HEK293 (cell line): ENCODE data around the gene CRACDL.

Experiments used
- GLI4 ChIP-seq: fragments of 450-650 bp; formaldehyde crosslinking; IDR thresholded peaks from 2 replicates; pipeline ENCODE4 v1.5.1; 2016; ENCODE audit warnings: missing biosample characterization, missing genetic modification characterization
- HIC1 ChIP-seq: fragments of 450-650 bp; formaldehyde crosslinking; IDR thresholded peaks from 2 replicates; pipeline ENCODE4 v1.5.1; 2016; ENCODE audit warnings: missing biosample characterization, missing genetic modification characterization
- KLF16 ChIP-seq: fragments of 450-650 bp; formaldehyde crosslinking; IDR thresholded peaks from 2 replicates; pipeline ENCODE4 v1.5.1; 2017; ENCODE audit warnings: missing biosample characterization, missing genetic modification characterization
- PATZ1 ChIP-seq: fragments of 450-650 bp; formaldehyde crosslinking; IDR thresholded peaks from 2 replicates; pipeline ENCODE4 v1.5.1; 2016; ENCODE audit warnings: missing biosample characterization, missing genetic modification characterization
- YY2 ChIP-seq: fragments of 450-650 bp; formaldehyde crosslinking; IDR thresholded peaks from 2 replicates; pipeline ENCODE4 v1.5.1; 2016; ENCODE audit warnings: missing biosample characterization, missing genetic modification characterization
- ZBTB48 ChIP-seq: fragments of 450-650 bp; formaldehyde crosslinking; IDR thresholded peaks from 2 replicates; pipeline ENCODE4 v1.5.1; 2016; ENCODE audit warnings: missing biosample characterization, missing genetic modification characterization
- ZFHX2 ChIP-seq: fragments of 450-650 bp; formaldehyde crosslinking; conservative IDR thresholded peaks from 2 replicates; pipeline ENCODE4 v1.5.1; 2016; ENCODE audit warnings: missing biosample characterization, missing genetic modification characterization
- ZNF121 ChIP-seq: fragments of 450-650 bp; formaldehyde crosslinking; IDR thresholded peaks from 2 replicates; pipeline ENCODE4 v1.5.1; 2016; ENCODE audit warnings: missing biosample characterization, missing genetic modification characterization
- ZNF155 ChIP-seq: fragments of 450-650 bp; formaldehyde crosslinking; IDR thresholded peaks from 2 replicates; pipeline ENCODE4 v1.5.1; 2016; ENCODE audit warnings: missing biosample characterization, missing genetic modification characterization
- ZNF521 ChIP-seq: fragments of 450-650 bp; formaldehyde crosslinking; IDR thresholded peaks from 2 replicates; pipeline ENCODE4 v1.5.1; 2017; ENCODE audit warnings: missing biosample characterization, mild to moderate bottlenecking, missing genetic modification characterization
- ZNF701 ChIP-seq: fragments of 450-650 bp; formaldehyde crosslinking; IDR thresholded peaks from 2 replicates; pipeline ENCODE4 v1.5.1; 2016; ENCODE audit warnings: missing biosample characterization, missing genetic modification characterization
- ZNF707 ChIP-seq: fragments of 450-650 bp; formaldehyde crosslinking; IDR thresholded peaks from 2 replicates; pipeline ENCODE4 v1.5.1; 2016; ENCODE audit warnings: missing biosample characterization, missing genetic modification characterization
- ZNF791 ChIP-seq: fragments of 450-650 bp; formaldehyde crosslinking; IDR thresholded peaks from 2 replicates; pipeline ENCODE4 v1.5.1; 2016; ENCODE audit warnings: missing biosample characterization, missing genetic modification characterization
- ZSCAN18 ChIP-seq: fragments of 450-650 bp; formaldehyde crosslinking; IDR thresholded peaks from 2 replicates; pipeline ENCODE4 v1.5.1; 2016; ENCODE audit warnings: missing biosample characterization, missing genetic modification characterization
- ZXDB ChIP-seq: fragments of 450-650 bp; formaldehyde crosslinking; IDR thresholded peaks from 2 replicates; pipeline ENCODE4 v1.5.1; 2016; ENCODE audit warnings: missing biosample characterization, missing genetic modification characterization
- TF ChIP-seq, protein P1 (sequence below): fragments of 450-650 bp; formaldehyde crosslinking; IDR thresholded peaks from 2 replicates; pipeline ENCODE4 v1.5.1; 2016; ENCODE audit warnings: missing biosample characterization, missing genetic modification characterization
- TF ChIP-seq, protein P2 (sequence below): fragments of 450-650 bp; formaldehyde crosslinking; IDR thresholded peaks from 2 replicates; pipeline ENCODE4 v1.5.1; 2016; ENCODE audit warnings: missing biosample characterization, missing genetic modification characterization
- TF ChIP-seq, protein P3 (sequence below): IDR thresholded peaks from 2 replicates; pipeline ENCODE4 v1.6.1; 2011; ENCODE audit warnings: mild to moderate bottlenecking, low read depth, low read length, borderline replicate concordance

Gene CRACDL

DNA sequence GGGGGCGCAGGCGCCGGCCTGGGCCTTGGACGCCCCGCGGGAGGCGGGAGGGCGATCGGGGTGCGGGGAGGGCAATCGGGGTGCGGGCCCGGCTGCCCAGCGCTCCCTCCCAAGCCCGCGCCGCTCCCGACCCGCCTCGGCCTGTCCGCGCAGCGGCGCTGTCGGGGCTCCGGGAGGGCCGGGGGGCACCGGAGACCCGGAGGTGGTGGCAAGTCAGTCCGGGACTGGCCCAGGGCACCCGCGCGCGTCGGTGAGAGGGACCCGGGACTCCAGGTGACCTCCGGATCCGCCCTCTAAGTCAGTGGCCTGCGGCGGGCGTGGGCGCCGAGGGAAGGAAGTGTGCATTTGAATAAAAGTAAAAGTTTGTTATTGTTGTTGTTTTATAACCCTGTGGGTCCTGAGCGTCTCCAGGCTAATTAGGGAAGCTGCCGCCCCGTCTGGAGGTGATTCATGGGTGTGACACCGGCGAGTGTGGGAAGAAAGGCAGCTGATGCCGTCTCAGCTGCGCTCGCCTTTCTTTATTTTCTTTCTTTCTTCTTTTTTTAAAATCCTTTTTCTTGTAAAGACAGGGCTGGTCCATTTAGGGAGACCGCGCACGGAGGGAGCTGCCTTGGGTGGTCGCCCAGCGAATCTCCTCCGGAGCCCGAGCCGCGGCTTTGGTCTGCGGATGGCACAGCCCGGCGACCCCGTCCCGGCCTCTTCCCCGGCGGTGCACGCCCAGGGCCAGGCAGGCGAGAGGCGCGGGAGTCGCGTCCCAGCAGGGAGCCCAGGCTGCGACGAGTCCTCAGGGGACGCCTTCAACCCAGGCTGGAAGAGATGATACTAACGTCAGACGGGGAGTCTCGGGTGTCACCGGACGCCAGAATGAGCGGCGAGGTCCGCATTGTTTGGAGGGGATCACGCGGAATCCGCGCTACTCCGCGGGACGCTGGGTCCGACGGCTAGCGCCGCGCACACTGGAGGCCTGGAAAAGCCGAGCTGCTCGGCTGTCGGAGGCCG, 627 bp upstream of the CRACDL start (continued):
- TF ChIP-seq, protein P1, sequence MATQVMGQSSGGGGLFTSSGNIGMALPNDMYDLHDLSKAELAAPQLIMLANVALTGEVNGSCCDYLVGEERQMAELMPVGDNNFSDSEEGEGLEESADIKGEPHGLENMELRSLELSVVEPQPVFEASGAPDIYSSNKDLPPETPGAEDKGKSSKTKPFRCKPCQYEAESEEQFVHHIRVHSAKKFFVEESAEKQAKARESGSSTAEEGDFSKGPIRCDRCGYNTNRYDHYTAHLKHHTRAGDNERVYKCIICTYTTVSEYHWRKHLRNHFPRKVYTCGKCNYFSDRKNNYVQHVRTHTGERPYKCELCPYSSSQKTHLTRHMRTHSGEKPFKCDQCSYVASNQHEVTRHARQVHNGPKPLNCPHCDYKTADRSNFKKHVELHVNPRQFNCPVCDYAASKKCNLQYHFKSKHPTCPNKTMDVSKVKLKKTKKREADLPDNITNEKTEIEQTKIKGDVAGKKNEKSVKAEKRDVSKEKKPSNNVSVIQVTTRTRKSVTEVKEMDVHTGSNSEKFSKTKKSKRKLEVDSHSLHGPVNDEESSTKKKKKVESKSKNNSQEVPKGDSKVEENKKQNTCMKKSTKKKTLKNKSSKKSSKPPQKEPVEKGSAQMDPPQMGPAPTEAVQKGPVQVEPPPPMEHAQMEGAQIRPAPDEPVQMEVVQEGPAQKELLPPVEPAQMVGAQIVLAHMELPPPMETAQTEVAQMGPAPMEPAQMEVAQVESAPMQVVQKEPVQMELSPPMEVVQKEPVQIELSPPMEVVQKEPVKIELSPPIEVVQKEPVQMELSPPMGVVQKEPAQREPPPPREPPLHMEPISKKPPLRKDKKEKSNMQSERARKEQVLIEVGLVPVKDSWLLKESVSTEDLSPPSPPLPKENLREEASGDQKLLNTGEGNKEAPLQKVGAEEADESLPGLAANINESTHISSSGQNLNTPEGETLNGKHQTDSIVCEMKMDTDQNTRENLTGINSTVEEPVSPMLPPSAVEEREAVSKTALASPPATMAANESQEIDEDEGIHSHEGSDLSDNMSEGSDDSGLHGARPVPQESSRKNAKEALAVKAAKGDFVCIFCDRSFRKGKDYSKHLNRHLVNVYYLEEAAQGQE (tag by site-specific recombination): no peak
- TF ChIP-seq ZXDB (tag by site-specific recombination): no peak
- TF ChIP-seq, protein P2, sequence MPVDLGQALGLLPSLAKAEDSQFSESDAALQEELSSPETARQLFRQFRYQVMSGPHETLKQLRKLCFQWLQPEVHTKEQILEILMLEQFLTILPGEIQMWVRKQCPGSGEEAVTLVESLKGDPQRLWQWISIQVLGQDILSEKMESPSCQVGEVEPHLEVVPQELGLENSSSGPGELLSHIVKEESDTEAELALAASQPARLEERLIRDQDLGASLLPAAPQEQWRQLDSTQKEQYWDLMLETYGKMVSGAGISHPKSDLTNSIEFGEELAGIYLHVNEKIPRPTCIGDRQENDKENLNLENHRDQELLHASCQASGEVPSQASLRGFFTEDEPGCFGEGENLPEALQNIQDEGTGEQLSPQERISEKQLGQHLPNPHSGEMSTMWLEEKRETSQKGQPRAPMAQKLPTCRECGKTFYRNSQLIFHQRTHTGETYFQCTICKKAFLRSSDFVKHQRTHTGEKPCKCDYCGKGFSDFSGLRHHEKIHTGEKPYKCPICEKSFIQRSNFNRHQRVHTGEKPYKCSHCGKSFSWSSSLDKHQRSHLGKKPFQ (tag by site-specific recombination): no peak
- TF ChIP-seq, protein P3, sequence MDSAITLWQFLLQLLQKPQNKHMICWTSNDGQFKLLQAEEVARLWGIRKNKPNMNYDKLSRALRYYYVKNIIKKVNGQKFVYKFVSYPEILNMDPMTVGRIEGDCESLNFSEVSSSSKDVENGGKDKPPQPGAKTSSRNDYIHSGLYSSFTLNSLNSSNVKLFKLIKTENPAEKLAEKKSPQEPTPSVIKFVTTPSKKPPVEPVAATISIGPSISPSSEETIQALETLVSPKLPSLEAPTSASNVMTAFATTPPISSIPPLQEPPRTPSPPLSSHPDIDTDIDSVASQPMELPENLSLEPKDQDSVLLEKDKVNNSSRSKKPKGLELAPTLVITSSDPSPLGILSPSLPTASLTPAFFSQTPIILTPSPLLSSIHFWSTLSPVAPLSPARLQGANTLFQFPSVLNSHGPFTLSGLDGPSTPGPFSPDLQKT: no peak
- no peak for TF ChIP-seq ZNF707 (tag by site-specific recombination)
- no peak for TF ChIP-seq ZNF121 (tag by site-specific recombination)
- no peak for TF ChIP-seq ZNF701
- TF ChIP-seq ZNF155 (tag by site-specific recombination): no peak
- TF ChIP-seq ZNF791 (tag by site-specific recombination): no peak
- TF ChIP-seq KLF16 (tag by site-specific recombination): no peak
- no peak for TF ChIP-seq ZSCAN18 (tag by site-specific recombination)
- TF ChIP-seq ZFHX2 (tag by site-specific recombination): peak; percentile 83
- TF ChIP-seq ZNF521 (tag by site-specific recombination): no peak
- no peak for TF ChIP-seq GLI4
- no peak for TF ChIP-seq ZBTB48 (tag by site-specific recombination)
- TF ChIP-seq HIC1 (tag by site-specific recombination): peak; percentile 42; the same call in 1 of the 2 replicates
- 0 out of 2 replicates have a peak, but pooled peaks have one; percentile 20 for TF ChIP-seq PATZ1 (tag by site-specific recombination)
- TF ChIP-seq YY2: no peak
